ENCODE data around the gene EIF1AD.
"Not testable (repeated sequence)": the region's sequence is repeated elsewhere in the genome, so short reads cannot be mapped to it uniquely, and the experiment has no call there.

EIF1AD gene

GRCh38 chr11:65952052-65952521 lies 49.9 kb downstream of the EIF1AD start:
- Histone ChIP-seq H3K9me3 (replicated peaks; ENCODE audit: insufficient read depth, low read length) (no peaks in the 10 kb centered on the region), H3K79me2 (ENCODE audit: low read length) (no peaks in the 10 kb centered on the region), H3K36me3 (replicated peaks; ENCODE audit: insufficient read depth, low read length) (no peaks in the 10 kb centered on the region), H3K4me1 (ENCODE audit: low read length) (peaks cover 4% of the 10 kb centered on the region; the same call in 1 of the 2 replicates), H3K27me3 (replicated peaks; ENCODE audit: insufficient read depth, low read length) (no peaks in the 10 kb centered on the region), H3F3A (ENCODE audit: insufficient read depth, low read length) (peaks cover 8% of the 10 kb centered on the region), H2AFZ (ENCODE audit: low read length) (no peak overlapping the region), H3K27ac (ENCODE audit: low read length) (no peak overlapping the region), H3K4me2 (ENCODE audit: low read depth, low read length) (no peak overlapping the region), H3K4me3 (ENCODE audit: low read length) (no peak overlapping the region), H3K9me2 (replicated peaks; ENCODE audit: insufficient read depth, low read length) (no peaks in the 10 kb centered on the region), H4K20me1 (ENCODE audit: insufficient read depth, low read length) (no peaks in the 10 kb centered on the region), H3K9ac (ENCODE audit: low read length) (no peak overlapping the region)
- no peak for TF ChIP-seq EZH2 (optimal IDR thresholded peaks at IDR 0.05; ENCODE audit: low read depth, low read length)
- TF ChIP-seq CTCF (IDR thresholded peaks at IDR 0.05; ENCODE audit: low read length), result no peak
- TF ChIP-seq EZH2phosphoT487 (IDR thresholded peaks at IDR 0.05; ENCODE audit: low read length), result no peak
- no peak for DNase-seq

GRCh38 chr11:65951641-65952040 lies 50.3 kb downstream of the EIF1AD start:
- H3K4me3 ChIP-seq (ENCODE audit: low read length); H2AFZ ChIP-seq (ENCODE audit: low read length): not testable (repeated sequence)

GRCh38 chr11:65950711-65951110 lies 51.2 kb downstream of the EIF1AD start:
- not testable (repeated sequence) for H3F3A ChIP-seq (ENCODE audit: insufficient read depth, low read length); H3K27ac ChIP-seq (ENCODE audit: low read length); H3K36me3 ChIP-seq (replicated peaks; ENCODE audit: insufficient read depth, low read length); H3K9me2 ChIP-seq (replicated peaks; ENCODE audit: insufficient read depth, low read length); H3K9me3 ChIP-seq (replicated peaks; ENCODE audit: insufficient read depth, low read length); H4K20me1 ChIP-seq (ENCODE audit: insufficient read depth, low read length); H2AFZ ChIP-seq (ENCODE audit: low read length); H3K4me3 ChIP-seq (ENCODE audit: low read length); H3K9ac ChIP-seq (ENCODE audit: low read length); H3K4me1 ChIP-seq (ENCODE audit: low read length); H3K79me2 ChIP-seq (ENCODE audit: low read length); H3K27me3 ChIP-seq (replicated peaks; ENCODE audit: insufficient read depth, low read length); DNase-seq; H3K4me2 ChIP-seq (ENCODE audit: low read depth, low read length)

More at GRCh38 chr11:65951641-65952040, 50.3 kb downstream of the EIF1AD start:
- not testable (repeated sequence) for H3K27ac ChIP-seq (ENCODE audit: low read length); H3K36me3 ChIP-seq (replicated peaks; ENCODE audit: insufficient read depth, low read length); H3F3A ChIP-seq (ENCODE audit: insufficient read depth, low read length); H4K20me1 ChIP-seq (ENCODE audit: insufficient read depth, low read length); H3K9me2 ChIP-seq (replicated peaks; ENCODE audit: insufficient read depth, low read length); H3K27me3 ChIP-seq (replicated peaks; ENCODE audit: insufficient read depth, low read length); DNase-seq; H3K4me1 ChIP-seq (ENCODE audit: low read length); H3K9ac ChIP-seq (ENCODE audit: low read length); H3K9me3 ChIP-seq (replicated peaks; ENCODE audit: insufficient read depth, low read length); H3K4me2 ChIP-seq (ENCODE audit: low read depth, low read length); H3K79me2 ChIP-seq (ENCODE audit: low read length)

GRCh38 chr11:65947603-65948125 lies 54.3 kb downstream of the EIF1AD start:
- Histone ChIP-seq H3K79me2 (ENCODE audit: low read length) (no peaks in the 10 kb centered on the region), H4K20me1 (ENCODE audit: insufficient read depth, low read length) (no peaks in the 10 kb centered on the region), H2AFZ (ENCODE audit: low read length) (no peak overlapping the region), H3K36me3 (replicated peaks; ENCODE audit: insufficient read depth, low read length) (no peaks in the 10 kb centered on the region), H3K27me3 (replicated peaks; ENCODE audit: insufficient read depth, low read length) (no peaks in the 10 kb centered on the region), H3K27ac (ENCODE audit: low read length) (no peak overlapping the region), H3F3A (ENCODE audit: insufficient read depth, low read length) (no peaks in the 10 kb centered on the region), H3K4me1 (ENCODE audit: low read length) (0 out of 2 replicates have a peak, but pooled peaks cover 4% of the 10 kb centered on the region), H3K4me2 (ENCODE audit: low read depth, low read length) (no peak overlapping the region), H3K9me2 (replicated peaks; ENCODE audit: insufficient read depth, low read length) (no peaks in the 10 kb centered on the region), H3K4me3 (ENCODE audit: low read length) (no peak overlapping the region), H3K9ac (ENCODE audit: low read length) (no peak overlapping the region), H3K9me3 (replicated peaks; ENCODE audit: insufficient read depth, low read length) (no peaks in the 10 kb centered on the region)
- TF ChIP-seq CTCF (IDR thresholded peaks at IDR 0.05; ENCODE audit: low read length) (no peak), EZH2phosphoT487 (IDR thresholded peaks at IDR 0.05; ENCODE audit: low read length) (no peak), EZH2 (optimal IDR thresholded peaks at IDR 0.05; ENCODE audit: low read depth, low read length) (no peak)
- DNase-seq, result no peak
